MM.1S (cell line): ENCODE results near the gene SLC6A19.

Experiments
- CTCF ChIP-seq: fragments of 300-600 bp; sonication (generic); IDR thresholded peaks from 2 replicates; pipeline ENCODE4 v1.5.1; 2016; ENCODE audit warnings: antibody characterized with exemption, low read length, mixed read lengths
- EZH2 ChIP-seq: fragments of 300-600 bp; sonication (generic); optimal IDR thresholded peaks from 2 replicates; pipeline ENCODE3; 2017; ENCODE audit warnings: low read depth, mild to moderate bottlenecking, antibody characterized with exemption, low read length, mixed read lengths
- EZH2phosphoT487 ChIP-seq: fragments of 300-600 bp; sonication (generic); IDR thresholded peaks from 2 replicates; pipeline ENCODE4 v1.6.1; 2018; ENCODE audit warnings: antibody characterized with exemption, low read length

GRCh38 chr5:1232780-1233179 is 31.4 kb downstream of the SLC6A19 start:
- TF ChIP-seq CTCF, result no peak
- TF ChIP-seq EZH2, result no peak
- TF ChIP-seq EZH2phosphoT487, result no peak
